ENCODE results near the gene PSMD6.

DNA sequence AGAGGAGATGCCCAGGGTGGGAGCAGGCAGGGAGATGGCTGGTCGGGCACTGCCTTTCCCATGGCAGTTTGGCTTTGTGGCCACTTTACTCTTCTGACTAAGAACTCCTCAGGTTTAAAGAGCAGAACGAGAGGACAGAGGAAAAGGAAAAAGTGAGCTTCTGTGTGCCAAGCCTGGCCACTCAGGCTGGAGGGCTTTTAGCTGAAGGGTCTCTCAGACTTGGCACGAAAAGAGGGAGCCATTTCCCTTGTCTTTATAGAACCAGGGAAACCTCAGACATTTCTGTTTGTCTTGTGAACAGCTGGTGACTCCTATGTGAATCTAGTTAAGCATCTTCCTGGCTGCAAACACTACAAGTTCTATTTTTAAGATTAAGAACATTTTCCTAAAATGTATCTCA lies 23.3 kb upstream of the PSMD6 start:
- TF ChIP-seq CTCF (IDR thresholded peaks at IDR 0.05) (no peak), POLR2A (IDR thresholded peaks at IDR 0.05) (no peak), EP300 (IDR thresholded peaks at IDR 0.05) (no peak)
